A673 (cell line): Measurements from ENCODE around the gene SERPINA4.

Experiments used
- CTCF ChIP-seq: fragments of 300-800, 200-600 bp; sonication (generic); conservative IDR thresholded peaks from 2 replicates; pipeline ENCODE4 v1.5.1; 2017; ENCODE audit warnings: low read depth, mild to moderate bottlenecking, antibody characterized with exemption, low read length, moderate library complexity, mixed read lengths
- EZH2 ChIP-seq: fragments of 200-600 bp; sonication (generic); IDR thresholded peaks from 2 replicates; pipeline ENCODE4 v1.6.1; 2017; ENCODE audit warnings: borderline replicate concordance, low read depth, mild to moderate bottlenecking, mixed read lengths, antibody characterized with exemption, low read length; ENCODE audit not compliant: poor library complexity, severe bottlenecking

GRCh38 chr14:94524093-94524492 lies 37.1 kb upstream of the SERPINA4 start:
- TF ChIP-seq CTCF, result no peak
- TF ChIP-seq EZH2, result no peak
